ENCODE measurements around the gene PARD3B. TPM values are rescaled to one million over a fixed set of nuclear protein-coding genes. Genes with fewer than 3 reads are reported as not detected.

Gene PARD3B
- total and polyA plus RNA-seq, 2 experiments from 2014 or later, result 3.5 to 4.4 TPM

- Histone ChIP-seq H3K4me3 (no peak overlapping the region), H3K4me2 (no peak overlapping the region), H3K4me1 (ENCODE audit: insufficient read depth) (peaks cover 13% of the 10 kb centered on the region), H3K27me3 (ENCODE audit: insufficient read depth) (no peaks in the 10 kb centered on the region), H3F3A (replicated peaks; ENCODE audit: low read depth) (no peaks in the 10 kb centered on the region), H4K20me1 (replicated peaks; ENCODE audit: insufficient read depth) (no peaks in the 10 kb centered on the region), H3K27ac (ENCODE audit: low read depth) (0 out of 2 replicates have a peak overlapping the region, but pooled peaks have one; percentile 17), H2AFZ (peak overlapping the region; percentile 76; the same call in 1 of the 2 replicates), H3K79me2 (replicated peaks; ENCODE audit: insufficient read depth) (no peaks in the 10 kb centered on the region), H3K36me3 (ENCODE audit: insufficient read depth) (no peaks in the 10 kb centered on the region), H3K9me2 (ENCODE audit: insufficient read depth) (peaks cover 18% of the 10 kb centered on the region)
- no peaks in the 10 kb centered on the region for H3K27me3 Mint-ChIP-seq (ENCODE audit: insufficient read depth, low read depth, poor library complexity)
- H3K4me3 Mint-ChIP-seq, result no peak overlapping the region
- H3K4me1 Mint-ChIP-seq, result peaks cover 22% of the 10 kb centered on the region
- H3K9me3 Mint-ChIP-seq, result no peaks in the 10 kb centered on the region
- H3K36me3 Mint-ChIP-seq (ENCODE audit: low read depth), result peaks cover 3% of the 10 kb centered on the region; the same call in 1 of the 3 replicates
- H3K27ac Mint-ChIP-seq, result no peak overlapping the region
- TF ChIP-seq CREB1 (CRISPR knock-in tag; IDR thresholded peaks at IDR 0.05; ENCODE audit: low read depth), result no peak
- TF ChIP-seq EZH2 (IDR thresholded peaks at IDR 0.05; ENCODE audit: low read depth, unreplicated experiment), result no peak
- TF ChIP-seq JUNB (IDR thresholded peaks at IDR 0.05; ENCODE audit: unreplicated experiment), result no peak
- no peak for TF ChIP-seq REST (IDR thresholded peaks at IDR 0.05; ENCODE audit: unreplicated experiment)
- no peak for TF ChIP-seq STAT1 (IDR thresholded peaks at IDR 0.05; ENCODE audit: unreplicated experiment)
- TF ChIP-seq ETS1 (IDR thresholded peaks at IDR 0.05), result no peak
- TF ChIP-seq ZNF331 (CRISPR knock-in tag; IDR thresholded peaks at IDR 0.05; ENCODE audit: low read depth), result no peak
- TF ChIP-seq EZH2phosphoT487 (IDR thresholded peaks at IDR 0.05; ENCODE audit: unreplicated experiment), result no peak
- no peak for TF ChIP-seq ZNF462 (CRISPR knock-in tag; IDR thresholded peaks at IDR 0.05)
- TF ChIP-seq ZNF114 (CRISPR knock-in tag; IDR thresholded peaks at IDR 0.05), result no peak
- no peak for TF ChIP-seq POLR2AphosphoS5 (IDR thresholded peaks at IDR 0.05; ENCODE audit: low read depth)
- TF ChIP-seq CTCF (conservative IDR thresholded peaks at IDR 0.05; ENCODE audit: low read depth in 2 of 2), result no peak
- no peak for TF ChIP-seq NANOG (IDR thresholded peaks at IDR 0.05; ENCODE audit: borderline replicate concordance)
- ATAC-seq (peak; percentile 54), DNase-seq (ENCODE audit: low spot score) (no peak)
Measured at GRCh38 chr2:205556357-205556756, 1011.1 kb downstream of the PARD3B start.
